ENCODE data around the gene E2F6.

DNA sequence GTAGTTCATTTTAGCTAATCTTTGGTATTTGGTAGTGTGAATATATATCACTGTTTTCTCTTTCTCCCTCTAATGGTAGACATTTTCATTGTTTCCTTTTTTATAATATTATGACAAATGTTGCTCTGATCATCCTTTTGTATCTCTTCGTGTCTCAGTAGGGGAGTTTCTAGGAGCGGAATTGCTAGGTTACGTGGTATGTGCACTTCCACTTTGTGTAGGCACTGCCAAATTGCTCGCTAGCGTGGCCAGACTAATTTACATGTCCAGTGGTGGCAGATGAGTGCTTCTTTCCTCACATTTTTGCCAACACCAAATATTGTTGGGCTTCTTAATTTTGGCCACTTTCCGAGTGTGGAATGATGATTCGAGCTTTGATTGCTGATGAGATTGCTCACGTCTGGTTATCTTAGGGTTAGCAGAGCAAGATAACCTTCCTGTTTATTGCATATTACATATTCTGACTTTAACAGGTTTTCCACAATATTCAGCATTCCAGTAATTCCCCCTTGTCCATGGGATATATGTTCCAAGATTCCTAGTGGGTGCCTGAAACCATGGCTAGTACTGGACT lies 37.5 kb upstream of the E2F6 start:
- TF ChIP-seq, protein P1, sequence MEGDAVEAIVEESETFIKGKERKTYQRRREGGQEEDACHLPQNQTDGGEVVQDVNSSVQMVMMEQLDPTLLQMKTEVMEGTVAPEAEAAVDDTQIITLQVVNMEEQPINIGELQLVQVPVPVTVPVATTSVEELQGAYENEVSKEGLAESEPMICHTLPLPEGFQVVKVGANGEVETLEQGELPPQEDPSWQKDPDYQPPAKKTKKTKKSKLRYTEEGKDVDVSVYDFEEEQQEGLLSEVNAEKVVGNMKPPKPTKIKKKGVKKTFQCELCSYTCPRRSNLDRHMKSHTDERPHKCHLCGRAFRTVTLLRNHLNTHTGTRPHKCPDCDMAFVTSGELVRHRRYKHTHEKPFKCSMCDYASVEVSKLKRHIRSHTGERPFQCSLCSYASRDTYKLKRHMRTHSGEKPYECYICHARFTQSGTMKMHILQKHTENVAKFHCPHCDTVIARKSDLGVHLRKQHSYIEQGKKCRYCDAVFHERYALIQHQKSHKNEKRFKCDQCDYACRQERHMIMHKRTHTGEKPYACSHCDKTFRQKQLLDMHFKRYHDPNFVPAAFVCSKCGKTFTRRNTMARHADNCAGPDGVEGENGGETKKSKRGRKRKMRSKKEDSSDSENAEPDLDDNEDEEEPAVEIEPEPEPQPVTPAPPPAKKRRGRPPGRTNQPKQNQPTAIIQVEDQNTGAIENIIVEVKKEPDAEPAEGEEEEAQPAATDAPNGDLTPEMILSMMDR (IDR thresholded peaks at IDR 0.05 in 8 of 11, conservative IDR thresholded peaks at IDR 0.05 in 3 of 11), result no peak
- no peak for TF ChIP-seq POLR2AphosphoS5 (IDR thresholded peaks at IDR 0.05)
- no peak for TF ChIP-seq POLR2A (IDR thresholded peaks at IDR 0.05)

Data from spleen (tissue), 7 donors.